Gastrocnemius medialis (tissue), 4 donors: ENCODE results near the gene SDHA. TPM values are rescaled to one million over a fixed set of nuclear protein-coding genes. Genes with fewer than 3 reads are reported as not detected.

ENCODE experiments used
- ATAC-seq, 2 donors: fragments of 150-250 bp; one replicate each; pipeline ENCODE4 v1.9.1; 2016
- DNase-seq, 2 donors: peaks; one replicate each; pipeline ENCODE4 v3.0.0-alpha.2; 2019
- H3K27ac ChIP-seq, 4 donors: fragments of 200-600 bp; sonication (generic); 1 replicate in 1 of 4; 2 replicates in 3 of 4; pipeline ENCODE4 v1.5.1; 2016 to 2018; ENCODE audit warnings: mild to moderate bottlenecking in 2 of 4, moderate library complexity in 1 of 4
- H3K27me3 ChIP-seq, 3 donors: fragments of 200-600 bp; sonication (generic) in 2 of 3; 1 replicate in 1 of 3; 2 replicates in 2 of 3; pipeline versions ENCODE4 v1.5.1 to v1.6.0; 2016 to 2019; ENCODE audit warnings: mild to moderate bottlenecking in 1 of 3, moderate library complexity in 1 of 3
- H3K36me3 ChIP-seq, 2 donors: fragments of 200-600 bp; sonication (generic) in 1 of 2; one replicate each; pipeline ENCODE4 v1.5.1; 2017 to 2018
- H3K4me1 ChIP-seq, 2 donors: fragments of 200-600 bp; sonication (generic) in 1 of 2; one replicate each; pipeline ENCODE4 v1.5.1; 2016 to 2017; ENCODE audit warnings: mild to moderate bottlenecking in 2 of 2
- H3K4me3 ChIP-seq, 4 donors: fragments of 200-600 bp; sonication (generic) in 3 of 4; 1 replicate in 1 of 4; 2 replicates in 3 of 4; pipeline ENCODE4 v1.5.1; 2016 to 2019; ENCODE audit warnings: mild to moderate bottlenecking in 2 of 4
- H3K9me3 ChIP-seq, 3 donors: fragments of 200-600 bp; sonication (generic) in 2 of 3; 1 replicate in 1 of 3; 2 replicates in 2 of 3; pipeline ENCODE4 v1.5.1; 2016 to 2019
- CTCF ChIP-seq, 5 experiments: fragments of 450-650 bp in 3 of 5; fragments of 200-600 bp in 2 of 5; sonication (generic) in 2 of 5; IDR thresholded peaks in 4 of 5; conservative IDR thresholded peaks in 1 of 5; 1 replicate in 4 of 5; 2 replicates in 1 of 5; pipeline ENCODE4 v1.5.1; 2016 to 2019; ENCODE audit warnings: antibody characterized with exemption in 5 of 5, mild to moderate bottlenecking in 3 of 5, moderate library complexity in 3 of 5
- POLR2A ChIP-seq, 2 donors: fragments of 450-650 bp; IDR thresholded peaks; one replicate each; pipeline ENCODE4 v1.6.1; 2017; ENCODE audit warnings: antibody characterized with exemption in 2 of 2, mild to moderate bottlenecking in 2 of 2, moderate library complexity in 2 of 2
- in situ Hi-C, 4 donors: fragments of 200-750 bp; cut with MboI; loops; one replicate each; pipeline versions ENCODE4 v1.15.0 to v1.8.0; 2017; ENCODE audit warnings: low sequenced_read_pairs in 4 of 4
- intact Hi-C: fragments of 100-400 bp; cut with DNase I; formaldehyde crosslinking; loops from one replicate; pipeline ENCODE4 v1.15.1; 2023; ENCODE audit warnings: low total_unique reads
- total RNA-seq, 4 donors: library from RNA; depleted of rRNA; stranded (reverse); fragments of >200 nt; gene quantifications; one replicate each; pipeline versions ENCODE4 v1.1.0 to v1.2.3, GENCODE V29; 2016

Gene SDHA
- total RNA-seq, 4 donors from 2014 or later = 146 to 277 (median 207) TPM

GRCh38 chr5:190366-191035, 27.6 kb upstream of the SDHA start:
- no peaks in the 10 kb centered on the region for H3K27me3 ChIP-seq
- H3K4me3 ChIP-seq = peak overlapping the region in 3 of 4 donors; percentile 33 to 49 (median 34)
- ATAC-seq = peak; percentile 16 to 24
- DNase-seq = peak; percentile 61 to 70
- peak overlapping the region; percentile 95 to 100 (median 99) for H3K27ac ChIP-seq
- H3K36me3 ChIP-seq = no peaks in the 10 kb centered on the region
- in situ Hi-C loops (no loop called here), intact Hi-C loops (loop anchor here (5.0 kb wide), 1 partner anchor 922 kb away; the partner anchor contains the start of gene SLC12A7)
- H3K4me1 ChIP-seq = peaks cover 67 to 74% of the 10 kb centered on the region in 2 donors
- TF ChIP-seq CTCF (IDR thresholded peaks at IDR 0.05 in 4 of 5, conservative IDR thresholded peaks at IDR 0.05 in 1 of 5) (no peak), POLR2A (IDR thresholded peaks at IDR 0.05) (peak; percentile 61 to 77)
- no peaks in the 10 kb centered on the region for H3K9me3 ChIP-seq

- Histone ChIP-seq H3K27ac (peak within 1 kb of the TSS; percentile 95 to 100 (median 99)), H3K36me3 (no peaks in the 10 kb centered on the region), H3K27me3 (no peaks in the 10 kb centered on the region), H3K9me3 (no peaks in the 10 kb centered on the region), H3K4me1 (peaks cover 75 to 81% of the 10 kb centered on the region in 2 donors), H3K4me3 (peak within 1 kb of the TSS; percentile 49 to 56 (median 54))
- TF ChIP-seq POLR2A (IDR thresholded peaks at IDR 0.05) = peak; percentile 85 to 87
- no peak for TF ChIP-seq CTCF (IDR thresholded peaks at IDR 0.05 in 4 of 5, conservative IDR thresholded peaks at IDR 0.05 in 1 of 5)
- ATAC-seq (peak; percentile 45 to 63), DNase-seq (peak; percentile 91 to 98)
- intact Hi-C loops (loop anchor here (5.0 kb wide), 1 partner anchor 921 kb away; the partner anchor contains the start of gene SLC12A7), in situ Hi-C loops (no loop called here)
Observed at GRCh38 chr5:191036-191948, 26.8 kb upstream of the SDHA start, which contains the start of gene LRRC14B. TSS of gene LRRC14B (plus strand) at chr5:191495. CDS start at chr5:191539, 44 bp downstream.

GRCh38 chr5:191949-192690, 26.0 kb upstream of the SDHA start:
- no peak for DNase-seq
- TF ChIP-seq CTCF (IDR thresholded peaks at IDR 0.05 in 4 of 5, conservative IDR thresholded peaks at IDR 0.05 in 1 of 5) (no peak), POLR2A (IDR thresholded peaks at IDR 0.05) (no peak)

GRCh38 chr5:192691-192969, 25.5 kb upstream of the SDHA start:
- peaks cover 76 to 85% of the 10 kb centered on the region in 2 donors for H3K4me1 ChIP-seq
- H3K4me3 ChIP-seq = peak overlapping the region; percentile 36 to 56 (median 52)
- no peaks in the 10 kb centered on the region for H3K9me3 ChIP-seq
- ATAC-seq = no peak
- H3K36me3 ChIP-seq = no peaks in the 10 kb centered on the region
- no peak for DNase-seq
- intact Hi-C loops = loop anchor here (5.0 kb wide), 1 partner anchor 920 kb away; the partner anchor contains the start of gene SLC12A7
- in situ Hi-C loops = no loop called here
- no peaks in the 10 kb centered on the region for H3K27me3 ChIP-seq
- peak overlapping the region; percentile 95 to 100 (median 99) for H3K27ac ChIP-seq
- no peak for TF ChIP-seq CTCF (IDR thresholded peaks at IDR 0.05 in 4 of 5, conservative IDR thresholded peaks at IDR 0.05 in 1 of 5)
- TF ChIP-seq POLR2A (IDR thresholded peaks at IDR 0.05) = no peak

More at GRCh38 chr5:191949-192690, 26.0 kb upstream of the SDHA start:
- H3K36me3 ChIP-seq = no peaks in the 10 kb centered on the region
- no peaks in the 10 kb centered on the region for H3K27me3 ChIP-seq
- in situ Hi-C loops (no loop called here), intact Hi-C loops (loop anchor here (5.0 kb wide), 1 partner anchor 920 kb away; the partner anchor contains the start of gene SLC12A7)
- H3K4me1 ChIP-seq = peaks cover 76 to 84% of the 10 kb centered on the region in 2 donors
- no peak for ATAC-seq
- H3K9me3 ChIP-seq = no peaks in the 10 kb centered on the region
- peak overlapping the region; percentile 95 to 100 (median 99) for H3K27ac ChIP-seq
- H3K4me3 ChIP-seq = peak overlapping the region; percentile 49 to 56 (median 54)
